K562 (cell line): Measurements from ENCODE around the gene SFMBT2. TPM values are rescaled to one million over a fixed set of nuclear protein-coding genes. Genes with fewer than 3 reads are reported as not detected.

Experiments used
- ATAC-seq: fragments of 200-7000 bp; cut with Tn5 transposase; 3 replicates; pipeline ENCODE4 v1.9.1; 2020; ENCODE audit warnings: moderate library complexity
- BruUV-seq: library from RNA; stranded (reverse); fragments of 400-500 nt; replicated peaks from 2 replicates; lab custom pipeline; 2021; lab: Mats Ljungman, UMichigan
- CTCF ChIA-PET: fragments of 300-600 bp; formaldehyde crosslinking; extraction: SDS; loops from one replicate; lab custom pipeline; 2021; ENCODE audit warnings: low intra/inter-chr PET ratio; lab: Yijun Ruan, JAX
- POLR2A ChIA-PET: fragments of 300-600, 350-650 bp; sonication (Branson Sonifier 250); formaldehyde crosslinking; extraction: SDS; loops from one replicate; lab custom pipeline; 2021; ENCODE audit warnings: antibody characterized with exemption, inconsistent platforms; lab: Yijun Ruan, JAX
- DNase-seq, 4 experiments: peaks; one replicate each; pipeline versions ENCODE4 v3.0.0 to v3.0.0-alpha.2; 2011 to 2018; ENCODE audit warnings: low spot score in 3 of 4, mixed read lengths in 3 of 4; ENCODE audit errors: extremely low read depth in 1 of 4
- FAIRE-seq: peaks from 2 replicates; lab custom pipeline; 2011; peaks lifted over from hg19 to GRCh38; lab: Jason Lieb, UNC
- H2AFZ ChIP-seq: 2 replicates; pipeline ENCODE4 v1.6.0; 2011; ENCODE audit warnings: low read depth, low read length, control low read depth, inconsistent platforms
- H3K27ac ChIP-seq: fragments of 200-600 bp; 3 replicates; pipeline ENCODE4 v1.8.0; 2011; ENCODE audit warnings: low read depth, mild to moderate bottlenecking, control low read depth, inconsistent platforms, low read length, moderate library complexity, mixed read lengths; ENCODE audit errors: extremely low read depth
- H3K27me3 ChIP-seq, 2 experiments: fragments of 300-600 bp in 1 of 2; 2 replicates in 1 of 2; 3 replicates in 1 of 2; pipeline versions ENCODE4 v1.6.0 to v1.8.0; 2011; ENCODE audit warnings: inconsistent platforms in 2 of 2, low read length in 2 of 2, mild to moderate bottlenecking in 1 of 2, mixed read lengths in 1 of 2, moderate library complexity in 1 of 2; ENCODE audit not compliant: control insufficient read depth in 2 of 2, insufficient read depth in 2 of 2
- H3K36me3 ChIP-seq: fragments of 300-600 bp; 3 replicates; pipeline ENCODE4 v1.8.0; 2011; ENCODE audit warnings: mild to moderate bottlenecking, low read length, inconsistent platforms; ENCODE audit not compliant: control insufficient read depth, insufficient read depth
- H3K4me1 ChIP-seq, 2 experiments: fragments of 200-600 bp in 1 of 2; replicated peaks in 1 of 2; 2 replicates in 1 of 2; 3 replicates in 1 of 2; pipeline versions ENCODE4 v1.5.1 to v1.8.0; 2011; ENCODE audit warnings: inconsistent platforms in 2 of 2, low read length in 2 of 2, mild to moderate bottlenecking in 1 of 2, mixed read lengths in 1 of 2, moderate library complexity in 1 of 2; ENCODE audit not compliant: control insufficient read depth in 2 of 2, insufficient read depth in 2 of 2
- H3K4me2 ChIP-seq: 2 replicates; pipeline ENCODE4 v1.6.1; 2011; ENCODE audit warnings: low read length, control low read depth, inconsistent platforms, mixed read lengths; ENCODE audit not compliant: insufficient read depth
- H3K4me3 ChIP-seq: fragments of 200-600 bp; sonication (generic), shearing (Covaris generic); 2 replicates; pipeline ENCODE4 v1.5.1; 2016; ENCODE audit warnings: control low read depth, inconsistent platforms
- H3K79me2 ChIP-seq: fragments of 200-600 bp; 3 replicates; pipeline ENCODE4 v1.8.0; 2011; ENCODE audit warnings: low read length, inconsistent platforms; ENCODE audit not compliant: control insufficient read depth, insufficient read depth
- H3K9ac ChIP-seq, 2 experiments: 2 replicates each; pipeline versions ENCODE4 v1.6.0 to v1.6.1; 2011; ENCODE audit warnings: low read depth in 2 of 2, low read length in 2 of 2, control low read depth in 1 of 2, inconsistent platforms in 1 of 2, mild to moderate bottlenecking in 1 of 2, mixed read lengths in 1 of 2; ENCODE audit not compliant: insufficient read depth in 1 of 2
- H3K9me1 ChIP-seq: one replicate; pipeline ENCODE4 v1.6.0; 2011; ENCODE audit warnings: inconsistent platforms, mild to moderate bottlenecking, low read length, moderate library complexity; ENCODE audit not compliant: control insufficient read depth, insufficient read depth
- H3K9me3 ChIP-seq: replicated peaks from 2 replicates; pipeline ENCODE4 v1.5.1; 2011; ENCODE audit warnings: low read depth, low read length, inconsistent platforms; ENCODE audit not compliant: control insufficient read depth, insufficient read depth
- H4K20me1 ChIP-seq: replicated peaks from 2 replicates; pipeline ENCODE4 v1.6.1; 2011; ENCODE audit warnings: low read length, inconsistent platforms, mixed read lengths; ENCODE audit not compliant: control insufficient read depth, insufficient read depth
- FOXK1 ChIP-seq: sonication (generic); formaldehyde crosslinking; IDR thresholded peaks from 2 replicates; pipeline ENCODE4 v1.8.0; 2022; ENCODE audit warnings: missing genetic modification reagents, mild to moderate bottlenecking, borderline replicate concordance
- TARDBP ChIP-seq: fragments of 450-650 bp; IDR thresholded peaks from 2 replicates; pipeline ENCODE4 v1.6.1; 2016
- ZC3H11A ChIP-seq: IDR thresholded peaks from 2 replicates; pipeline ENCODE4 v1.6.1; 2012; ENCODE audit warnings: low read depth, low read length, improper control_type of control experiment
- ZMIZ1 ChIP-seq, 2 experiments: fragments of 150-350 bp in 1 of 2; IDR thresholded peaks; 2 replicates each; pipeline ENCODE4 v1.6.1; 2012 to 2016; ENCODE audit warnings: low read depth in 2 of 2, low read length in 2 of 2, mild to moderate bottlenecking in 1 of 2, moderate library complexity in 1 of 2
- ZNF592 ChIP-seq: fragments of 450-650 bp; IDR thresholded peaks from 2 replicates; pipeline ENCODE4 v1.6.1; 2017; ENCODE audit warnings: antibody characterized with exemption, mild to moderate bottlenecking
- WGBS: fragments of 100-300 bp; shearing (Covaris generic); methylation state at CpG from one replicate; pipeline ENCODE4 v1.1.6; 2016; ENCODE audit warnings: low coverage, mixed read lengths; ENCODE audit not compliant: insufficient coverage; ENCODE audit errors: missing lambda C conversion rate; 5-methylcytosine and 5-hydroxymethylcytosine counted together
- in situ Hi-C: fragments of 300-500 bp; cut with MboI; formaldehyde crosslinking; loops from 4 replicates; pipeline ENCODE4 v1.15.0; 2018; ENCODE audit warnings: inconsistent platforms, mixed read lengths
- intact Hi-C: fragments of 100-400 bp; cut with micrococcal nuclease; formaldehyde crosslinking; loops from 2 replicates; pipeline ENCODE4 v1.14.2; 2022
- polyA plus RNA-seq, 8 experiments: library from polyadenylated mRNA; depleted of rRNA in 4 of 8; stranded (reverse) in 5 of 8; unstranded in 3 of 8; fragments of >200 nt; fragmentation: Nextera tagmentation in 2 of 8; fragmentation: Illumina TruSeq in 1 of 8; extraction: Ambion mirVana in 2 of 8; extraction: Trizol in 1 of 8; gene quantifications; 2 replicates each; pipeline versions ENCODE4 v1.2.1 to v1.2.3, GENCODE V29; 2011 to 2014; ENCODE audit warnings: inconsistent platforms in 1 of 8, missing spikeins in 1 of 8
- total RNA-seq, 7 experiments: library from RNA; depleted of rRNA in 6 of 7; stranded (reverse); fragments of >200 nt in 6 of 7; fragmentation: Illumina TruSeq in 2 of 7; extraction: Trizol in 2 of 7; gene quantifications; 2 replicates each; pipeline versions ENCODE4 v1.2.1 to v1.2.3, GENCODE V29; 2011 to 2021; ENCODE audit warnings: low replicate concordance in 1 of 7
- TF ChIP-seq, protein P1 (sequence below): sonication (generic); formaldehyde crosslinking; IDR thresholded peaks from 2 replicates; pipeline ENCODE4 v1.8.0; 2022; ENCODE audit warnings: mild to moderate bottlenecking, missing genetic modification reagents
- TF ChIP-seq, protein P2 (sequence below): fragments of 250-450 bp; sonication (Bioruptor Pico); IDR thresholded peaks from 2 replicates; pipeline ENCODE4 v1.8.0; 2022; ENCODE audit warnings: moderate library complexity, mild to moderate bottlenecking, inconsistent platforms

SFMBT2 gene
- total and polyA plus RNA-seq, 9 of the 15 experiments (the other 6 are each of a cell fraction or from before 2014, with no cell fraction given): 1.2 to 13.6 (median 7.6) TPM

DNA sequence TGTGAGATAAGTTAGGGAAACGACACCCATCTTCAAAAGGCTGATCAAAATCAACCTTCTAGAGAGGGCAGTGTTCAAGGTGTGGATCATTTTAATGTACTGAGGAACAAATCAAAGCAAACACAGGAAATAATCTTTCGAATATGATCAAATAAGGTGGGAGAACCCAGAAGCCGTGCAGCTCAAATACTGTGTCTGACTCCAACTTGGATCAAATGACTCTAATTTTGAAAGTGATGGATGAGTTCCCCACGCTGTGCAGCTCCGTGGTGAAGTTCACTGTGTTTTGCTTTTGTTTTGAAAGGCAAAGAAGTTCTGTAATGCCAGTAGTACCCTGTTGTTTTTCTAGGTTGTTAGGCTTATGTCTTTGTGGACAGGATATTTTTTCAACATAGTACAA is 250.9 kb downstream of the SFMBT2 start (continued):
- TF ChIP-seq ZNF592 (no peak), ZC3H11A (no peak)

- TF ChIP-seq FOXK1: no peak
- TF ChIP-seq, protein P1, sequence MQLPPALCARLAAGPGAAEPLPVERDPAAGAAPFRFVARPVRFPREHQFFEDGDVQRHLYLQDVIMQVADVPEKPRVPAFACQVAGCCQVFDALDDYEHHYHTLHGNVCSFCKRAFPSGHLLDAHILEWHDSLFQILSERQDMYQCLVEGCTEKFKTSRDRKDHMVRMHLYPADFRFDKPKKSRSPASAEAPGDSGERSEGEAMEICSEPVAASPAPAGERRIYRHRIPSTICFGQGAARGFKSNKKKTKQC (CRISPR knock-in tag): no peak
- no peak for TF ChIP-seq ZMIZ1 (IDR thresholded peaks at IDR 0.05; ENCODE audit: low read depth in 2 of 2, low read length in 2 of 2)
- no peak for TF ChIP-seq TARDBP
- TF ChIP-seq, protein P2, sequence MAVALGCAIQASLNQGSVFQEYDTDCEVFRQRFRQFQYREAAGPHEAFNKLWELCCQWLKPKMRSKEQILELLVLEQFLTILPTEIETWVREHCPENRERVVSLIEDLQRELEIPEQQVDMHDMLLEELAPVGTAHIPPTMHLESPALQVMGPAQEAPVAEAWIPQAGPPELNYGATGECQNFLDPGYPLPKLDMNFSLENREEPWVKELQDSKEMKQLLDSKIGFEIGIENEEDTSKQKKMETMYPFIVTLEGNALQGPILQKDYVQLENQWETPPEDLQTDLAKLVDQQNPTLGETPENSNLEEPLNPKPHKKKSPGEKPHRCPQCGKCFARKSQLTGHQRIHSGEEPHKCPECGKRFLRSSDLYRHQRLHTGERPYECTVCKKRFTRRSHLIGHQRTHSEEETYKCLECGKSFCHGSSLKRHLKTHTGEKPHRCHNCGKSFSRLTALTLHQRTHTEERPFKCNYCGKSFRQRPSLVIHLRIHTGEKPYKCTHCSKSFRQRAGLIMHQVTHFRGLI: no peak
- ChIA-PET POLR2A (no interaction called here), CTCF (no interaction called here)
- in situ Hi-C loops (no loop called here), intact Hi-C loops (no loop called here)
- no peak for DNase-seq
- H3K79me2 ChIP-seq: no peaks in the 10 kb centered on the region
- H3K4me1 ChIP-seq: no peaks in the 10 kb centered on the region
- no peak overlapping the region for H3K4me2 ChIP-seq
- H3K9ac ChIP-seq: no peak overlapping the region
- H3K9me1 ChIP-seq: no peaks in the 10 kb centered on the region
- 75% methylated on average over 5 of the region's 5 CpGs for WGBS
- no peaks in the 10 kb centered on the region; a peak in 1 of 5 replicates for H3K27me3 ChIP-seq
- H3K36me3 ChIP-seq: peaks cover 33% of the 10 kb centered on the region; the same call in 2 of the 3 replicates
- BruUV-seq: no TSS peak
- H2AFZ ChIP-seq: no peak overlapping the region
- no peaks in the 10 kb centered on the region for H4K20me1 ChIP-seq
- no peak for FAIRE-seq
- no peaks in the 10 kb centered on the region for H3K9me3 ChIP-seq
- no peak for ATAC-seq
- no peak overlapping the region for H3K4me3 ChIP-seq
- no peak overlapping the region for H3K27ac ChIP-seq
These were observed 251.3 kb downstream of the SFMBT2 start for GRCh38 chr10:7159517-7159916.
